GM12878 (cell line): Measurements from ENCODE around the gene C1QBP. TPM values are rescaled to one million over a fixed set of nuclear protein-coding genes. Genes with fewer than 3 reads are reported as not detected.

Experiments
- ATAC-seq: fragments of 200-7000 bp; cut with Tn5 transposase; 3 replicates; pipeline ENCODE4 v1.9.1; 2020; ENCODE audit warnings: mild to moderate bottlenecking, moderate library complexity
- BruUV-seq: library from RNA; stranded (reverse); fragments of 400-500 nt; replicated peaks from 2 replicates; lab custom pipeline; 2021; lab: Mats Ljungman, UMichigan
- CTCF ChIA-PET: fragments of 300-600 bp; sonication (Branson Sonifier 250); formaldehyde crosslinking; extraction: SDS; loops from one replicate; lab custom pipeline; 2021; ENCODE audit warnings: inconsistent platforms; lab: Yijun Ruan, JAX
- POLR2A ChIA-PET: fragments of 350-600 bp; formaldehyde crosslinking; extraction: SDS; loops from one replicate; lab custom pipeline; 2021; ENCODE audit warnings: inconsistent platforms; lab: Charles Lee
- RAD21 ChIA-PET: fragments of 300-600 bp; sonication (Branson Sonifier 250); formaldehyde crosslinking; loops from one replicate; lab custom pipeline; 2023; ENCODE audit warnings: antibody characterized with exemption; ENCODE audit not compliant: unreplicated experiment; lab: Charles Lee
- SMC1A ChIA-PET: fragments of 300-600 bp; sonication (Branson Sonifier 250); formaldehyde crosslinking; loops from one replicate; lab custom pipeline; 2023; ENCODE audit not compliant: unreplicated experiment, uncharacterized antibody; lab: Charles Lee
- DNase-seq: peaks from one replicate; pipeline ENCODE4 v3.0.0-alpha.2; 2011; ENCODE audit warnings: low read depth, low spot score
- FAIRE-seq: peaks from 3 replicates; lab custom pipeline; 2011; peaks lifted over from hg19 to GRCh38; lab: Jason Lieb, UNC
- H2AFZ ChIP-seq: 2 replicates; pipeline ENCODE4 v1.6.0; 2011; ENCODE audit warnings: low read depth, low read length, control low read depth; ENCODE audit not compliant: control insufficient read depth
- H3K27ac ChIP-seq: 2 replicates; pipeline ENCODE4 v1.5.1; 2011; ENCODE audit warnings: control low read depth; ENCODE audit not compliant: control insufficient read depth, insufficient read depth
- H3K27me3 ChIP-seq, 2 experiments: replicated peaks in 1 of 2; 2 replicates each; pipeline versions ENCODE4 v1.6.0 to v1.6.1; 2011; ENCODE audit warnings: low read length in 1 of 2; ENCODE audit not compliant: control insufficient read depth in 2 of 2, insufficient read depth in 2 of 2
- H3K36me3 ChIP-seq, 2 experiments: 2 replicates each; pipeline ENCODE4 v1.5.1; 2011; ENCODE audit warnings: low read length in 1 of 2; ENCODE audit not compliant: control insufficient read depth in 2 of 2, insufficient read depth in 2 of 2
- H3K4me1 ChIP-seq: 2 replicates; pipeline ENCODE4 v1.6.1; 2011; ENCODE audit warnings: mild to moderate bottlenecking, low read length, moderate library complexity, mixed read lengths; ENCODE audit not compliant: control insufficient read depth, insufficient read depth
- H3K4me2 ChIP-seq: 2 replicates; pipeline ENCODE4 v1.6.0; 2011; ENCODE audit warnings: control low read depth; ENCODE audit not compliant: control insufficient read depth, insufficient read depth
- H3K4me3 ChIP-seq: fragments of 200-600 bp; sonication (generic); 2 replicates; pipeline ENCODE4 v1.5.1; 2016
- H3K79me2 ChIP-seq: 2 replicates; pipeline ENCODE4 v1.6.0; 2011; ENCODE audit warnings: low read length; ENCODE audit not compliant: control insufficient read depth, insufficient read depth
- H3K9ac ChIP-seq: 2 replicates; pipeline ENCODE4 v1.8.0; 2011; ENCODE audit warnings: low read length, control low read depth, mixed read lengths; ENCODE audit not compliant: control insufficient read depth, insufficient read depth
- H3K9me3 ChIP-seq: replicated peaks from 3 replicates; pipeline ENCODE4 v1.5.1; 2011; ENCODE audit warnings: mild to moderate bottlenecking, low read length; ENCODE audit not compliant: control insufficient read depth, insufficient read depth
- H4K20me1 ChIP-seq: 2 replicates; pipeline ENCODE4 v1.6.0; 2011; ENCODE audit not compliant: control insufficient read depth, insufficient read depth
- ATF2 ChIP-seq: IDR thresholded peaks from 2 replicates; pipeline ENCODE4 v1.6.1; 2012; ENCODE audit warnings: low read length, inconsistent platforms
- BMI1 ChIP-seq: fragments of 450-650 bp; IDR thresholded peaks from 2 replicates; pipeline ENCODE4 v1.6.1; 2016; ENCODE audit warnings: mild to moderate bottlenecking, moderate library complexity, borderline replicate concordance
- CBFB ChIP-seq: IDR thresholded peaks from 2 replicates; pipeline ENCODE4 v1.6.1; 2016; ENCODE audit warnings: antibody characterized with exemption, low read depth
- CHD1 ChIP-seq: IDR thresholded peaks from 2 replicates; pipeline ENCODE4 v1.6.1; 2012; ENCODE audit warnings: low read depth, low read length, improper control_type of control experiment
- RBBP5 ChIP-seq: fragments of 200-600 bp; sonication (generic); conservative IDR thresholded peaks from 2 replicates; pipeline ENCODE4 v1.6.1; 2016
- RELA ChIP-seq: fragments of 450-650 bp; IDR thresholded peaks from 2 replicates; pipeline ENCODE4 v1.8.0; 2014; ENCODE audit warnings: borderline replicate concordance; ENCODE audit not compliant: partially characterized antibody
- RFX5 ChIP-seq: IDR thresholded peaks from 2 replicates; pipeline ENCODE4 v1.6.1; 2011; ENCODE audit warnings: low read depth, low read length, improper control_type of control experiment
- SPI1 ChIP-seq: IDR thresholded peaks from 2 replicates; pipeline ENCODE4 v1.6.1; 2011; ENCODE audit warnings: low read depth, mild to moderate bottlenecking, low read length, moderate library complexity, borderline replicate concordance; ENCODE audit not compliant: insufficient read depth
- STAT1 ChIP-seq: fragments of 450-650 bp; conservative IDR thresholded peaks from 2 replicates; pipeline ENCODE4 v1.6.1; 2014; ENCODE audit warnings: antibody characterized with exemption, mild to moderate bottlenecking
- ZBTB40 ChIP-seq: fragments of 450-650 bp; IDR thresholded peaks from 2 replicates; pipeline ENCODE4 v1.6.1; 2016; ENCODE audit warnings: mild to moderate bottlenecking, moderate library complexity, borderline replicate concordance
- ZNF24 ChIP-seq: fragments of 450-650 bp; IDR thresholded peaks from 2 replicates; pipeline ENCODE4 v1.6.1; 2017; ENCODE audit warnings: antibody characterized with exemption, mild to moderate bottlenecking
- ZNF592 ChIP-seq: fragments of 450-650 bp; IDR thresholded peaks from 2 replicates; pipeline ENCODE4 v1.6.1; 2017; ENCODE audit warnings: mild to moderate bottlenecking, moderate library complexity
- WGBS: methylation state at CpG from one replicate; pipeline ENCODE4 v1.1.6; 2016; ENCODE audit warnings: low lambda C conversion rate; ENCODE audit not compliant: insufficient replicate concordance, insufficient coverage; ENCODE audit errors: missing lambda C conversion rate; 5-methylcytosine and 5-hydroxymethylcytosine counted together
- in situ Hi-C: fragments of 300-500 bp; cut with MboI; formaldehyde crosslinking; loops from 9 replicates; pipeline ENCODE4 v1.14.3; 2018; ENCODE audit warnings: mixed read lengths
- intact Hi-C: fragments of 100-400 bp; cut with micrococcal nuclease; formaldehyde crosslinking; loops from one replicate; pipeline ENCODE4 v1.14.2; 2022; ENCODE audit not compliant: unreplicated experiment
- polyA plus RNA-seq, 11 experiments: library from polyadenylated mRNA; depleted of rRNA in 4 of 11; unstranded in 6 of 11; stranded (reverse) in 5 of 11; fragments of >200 nt; fragmentation: Nextera tagmentation in 4 of 11; fragmentation: Illumina TruSeq in 1 of 11; extraction: Ambion mirVana in 4 of 11; extraction: Trizol in 1 of 11; gene quantifications; 1 replicate in 1 of 11; 2 replicates in 10 of 11; pipeline versions ENCODE4 v1.2.1 to v1.2.3, GENCODE V29; 2011 to 2016; ENCODE audit warnings: inconsistent platforms in 2 of 11, missing spikeins in 2 of 11, low read depth in 1 of 11
- total RNA-seq, 4 experiments: library from RNA; depleted of rRNA in 3 of 4; stranded (reverse); fragments of >200 nt in 3 of 4; fragmentation: Illumina TruSeq in 1 of 4; extraction: Trizol in 1 of 4; gene quantifications; 2 replicates each; pipeline versions ENCODE4 v1.2.1 to v1.2.3, GENCODE V29; 2013 to 2021

The C1QBP gene
- total and polyA plus RNA-seq, 10 of the 15 experiments (the other 5 are each of a cell fraction or from before 2014, with no cell fraction given), result 124 to 989 (median 429) TPM

DNA sequence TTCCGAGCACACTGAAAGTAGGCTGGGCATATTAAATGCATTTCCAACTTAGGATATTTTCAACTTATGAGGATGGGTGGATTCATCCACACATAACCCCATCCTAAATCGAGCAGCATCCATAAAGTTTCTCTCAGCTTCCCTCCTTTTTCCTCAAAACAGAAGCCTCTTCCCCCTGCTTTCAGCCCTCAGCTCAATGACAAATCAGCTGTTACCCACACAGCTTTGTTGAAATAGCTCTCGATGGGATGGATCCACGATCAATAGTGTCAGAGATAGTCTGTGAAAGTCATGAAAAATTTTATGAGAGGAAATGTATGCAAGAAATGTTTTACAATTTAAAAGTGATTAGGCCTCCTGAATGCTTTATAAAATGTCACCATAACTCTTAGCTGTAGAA is 27.3 kb upstream of the C1QBP start:
- H3K4me1 ChIP-seq, result no peaks in the 10 kb centered on the region
- H3K27ac ChIP-seq, result no peak overlapping the region
- peak overlapping the region; percentile 87 for H3K4me3 ChIP-seq
- DNase-seq (no peak), FAIRE-seq (no peak), ATAC-seq (no peak)
- BruUV-seq, result no TSS peak
- ChIA-PET SMC1A (interaction anchor here (0.5 to 1.0 kb wide), 3 partner anchors 20 to 553 kb away, joined by 3 to 4 read pairs (median 4); partner anchors contain the start of genes DERL2 and MIS12), CTCF (interaction anchor here (0.9 to 1.6 kb wide), 3 partner anchors 19 to 27 kb away, joined by 3 to 9 read pairs (median 3); partner anchors contain the start of genes C1QBP and DERL2), POLR2A (interaction anchor here (2.3 kb wide), 1 partner anchor 27 kb away, joined by 7 read pairs; the partner anchor contains the start of gene C1QBP), RAD21 (no interaction called here)
- no peak overlapping the region for H3K9ac ChIP-seq
- no peaks in the 10 kb centered on the region for H3K27me3 ChIP-seq
- H3K79me2 ChIP-seq, result peaks cover 60% of the 10 kb centered on the region
- H3K4me2 ChIP-seq, result peak overlapping the region; percentile 79
- no peak overlapping the region for H2AFZ ChIP-seq
- intact Hi-C loops, result no loop called here
- 98% methylated on average over 4 of the region's 4 CpGs for WGBS
- in situ Hi-C loops, result no loop called here
- no peaks in the 10 kb centered on the region for H3K9me3 ChIP-seq
- H3K36me3 ChIP-seq, result peaks cover 1 to 6% of the 10 kb centered on the region in 2 experiments; a peak in 3 of 4 replicates
- no peaks in the 10 kb centered on the region for H4K20me1 ChIP-seq
- no peak for TF ChIP-seq SPI1
- TF ChIP-seq RELA, result no peak
- TF ChIP-seq ATF2, result no peak
- no peak for TF ChIP-seq ZBTB40
- no peak for TF ChIP-seq RBBP5
- no peak for TF ChIP-seq ZNF592
- TF ChIP-seq CBFB, result no peak
- no peak for TF ChIP-seq ZNF24
- no peak for TF ChIP-seq BMI1
- TF ChIP-seq STAT1, result no peak
- no peak for TF ChIP-seq CHD1
- no peak for TF ChIP-seq RFX5
